ENCODE measurements around the gene CARD19. TPM values are rescaled to one million over a fixed set of nuclear protein-coding genes. Genes with fewer than 3 reads are reported as not detected.

The CARD19 gene
- polyA plus RNA-seq, 1 donor (not counting 4 experiments of a cell fraction or from before 2014, with no cell fraction given) = 36.7 TPM

DNA sequence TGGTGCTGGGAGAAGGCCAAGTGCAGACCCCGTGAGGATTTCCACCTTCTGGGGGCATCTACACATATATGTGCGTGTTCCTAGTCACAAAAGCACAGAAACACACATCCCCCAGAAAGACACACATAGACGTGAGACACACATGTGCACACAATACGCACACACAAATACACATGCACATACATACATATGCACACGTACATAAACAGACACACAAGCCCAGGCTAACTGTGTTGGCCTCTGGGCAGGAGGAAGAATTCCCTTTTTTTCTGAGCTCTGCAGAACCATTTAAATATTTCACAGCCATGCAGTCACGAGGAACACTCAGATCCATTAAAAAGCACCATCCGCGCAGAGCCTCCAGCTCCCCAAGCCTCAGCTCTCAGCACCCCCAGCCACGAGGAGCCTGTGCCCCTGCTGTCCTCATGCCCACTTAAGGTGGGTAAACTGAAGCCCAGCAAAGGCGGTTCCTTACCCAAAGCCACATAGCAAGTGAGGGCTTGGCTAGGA is 32.8 kb downstream of the CARD19 start:
- no peaks in the 10 kb centered on the region for H3K9me3 ChIP-seq (ENCODE audit: control insufficient read depth, low read depth, low read length)
- H3K79me2 ChIP-seq (ENCODE audit: control insufficient read depth, insufficient read depth, low read length) = no peaks in the 10 kb centered on the region
- H3K4me2 ChIP-seq (ENCODE audit: control insufficient read depth, extremely low read depth, insufficient read depth, low read depth, low read length) = no peak overlapping the region
- dilution Hi-C loops (cut with MboI; ENCODE audit: extremely low pct_ligation_motif_present, low sequenced_read_pairs) = no loop called here
- H3K27me3 ChIP-seq (ENCODE audit: control insufficient read depth, extremely low read depth, insufficient read depth, low read length) = peaks cover 5% of the 10 kb centered on the region
- H3K4me3 ChIP-seq (ENCODE audit: control insufficient read depth in 2 of 3, extremely low read depth in 1 of 3, insufficient read depth in 2 of 3, low read depth in 1 of 3, low read length in 3 of 3) = no peak overlapping the region
- FAIRE-seq (no peak), DNase-seq (ENCODE audit: low read depth, low spot score) (no peak)
- no peaks in the 10 kb centered on the region for H4K20me1 ChIP-seq (ENCODE audit: control insufficient read depth, extremely low read depth, insufficient read depth, low read length)
- TF ChIP-seq EZH2 (IDR thresholded peaks at IDR 0.05; ENCODE audit: low read length) = no peak
- H3K9me1 ChIP-seq (ENCODE audit: control insufficient read depth, extremely low read depth, insufficient read depth, low read length) = no peaks in the 10 kb centered on the region
- no peak overlapping the region for H2AFZ ChIP-seq (ENCODE audit: control insufficient read depth, low read length)
- H3K36me3 ChIP-seq (ENCODE audit: control insufficient read depth in 2 of 2, extremely low read depth in 1 of 2, insufficient read depth in 2 of 2, low read length in 2 of 2) = no peaks in the 10 kb centered on the region
- H3K27ac ChIP-seq (ENCODE audit: control insufficient read depth, insufficient read depth, low read length) = no peak overlapping the region
- peaks cover 15% of the 10 kb centered on the region for H3K4me1 ChIP-seq (ENCODE audit: control insufficient read depth, extremely low read depth, insufficient read depth, low read length)
- no peak overlapping the region for H3K9ac ChIP-seq (ENCODE audit: control insufficient read depth, extremely low read depth, insufficient read depth, low read length)

DNA sequence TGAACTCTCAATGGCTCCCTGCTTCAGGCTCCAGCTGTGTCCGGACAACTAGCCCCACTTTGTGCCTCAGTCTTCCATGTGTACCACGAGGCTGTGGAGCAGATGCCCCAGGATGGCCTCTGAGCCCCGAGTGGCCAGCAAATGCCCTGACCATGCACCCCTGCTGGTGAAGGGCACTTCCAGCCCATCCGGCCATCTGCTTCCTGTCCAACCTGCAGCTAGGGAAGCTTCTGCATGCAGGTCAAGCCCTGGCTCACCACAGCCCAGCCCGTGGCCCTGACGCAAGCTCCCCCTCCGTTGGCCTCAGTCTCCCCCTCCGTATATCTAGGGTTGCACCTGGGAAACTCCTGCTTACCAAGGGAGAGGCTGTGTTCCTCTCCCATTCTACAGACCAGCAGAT is 33.3 kb downstream of the CARD19 start:
- no peak overlapping the region for H3K9ac ChIP-seq (ENCODE audit: control insufficient read depth, extremely low read depth, insufficient read depth, low read length)
- dilution Hi-C loops (cut with MboI; ENCODE audit: extremely low pct_ligation_motif_present, low sequenced_read_pairs) = no loop called here

More for the DNA sequence above, 33.3 kb downstream of the CARD19 start:
- TF ChIP-seq, protein P1, sequence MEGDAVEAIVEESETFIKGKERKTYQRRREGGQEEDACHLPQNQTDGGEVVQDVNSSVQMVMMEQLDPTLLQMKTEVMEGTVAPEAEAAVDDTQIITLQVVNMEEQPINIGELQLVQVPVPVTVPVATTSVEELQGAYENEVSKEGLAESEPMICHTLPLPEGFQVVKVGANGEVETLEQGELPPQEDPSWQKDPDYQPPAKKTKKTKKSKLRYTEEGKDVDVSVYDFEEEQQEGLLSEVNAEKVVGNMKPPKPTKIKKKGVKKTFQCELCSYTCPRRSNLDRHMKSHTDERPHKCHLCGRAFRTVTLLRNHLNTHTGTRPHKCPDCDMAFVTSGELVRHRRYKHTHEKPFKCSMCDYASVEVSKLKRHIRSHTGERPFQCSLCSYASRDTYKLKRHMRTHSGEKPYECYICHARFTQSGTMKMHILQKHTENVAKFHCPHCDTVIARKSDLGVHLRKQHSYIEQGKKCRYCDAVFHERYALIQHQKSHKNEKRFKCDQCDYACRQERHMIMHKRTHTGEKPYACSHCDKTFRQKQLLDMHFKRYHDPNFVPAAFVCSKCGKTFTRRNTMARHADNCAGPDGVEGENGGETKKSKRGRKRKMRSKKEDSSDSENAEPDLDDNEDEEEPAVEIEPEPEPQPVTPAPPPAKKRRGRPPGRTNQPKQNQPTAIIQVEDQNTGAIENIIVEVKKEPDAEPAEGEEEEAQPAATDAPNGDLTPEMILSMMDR (optimal IDR thresholded peaks at IDR 0.05 in 1 of 3, IDR thresholded peaks at IDR 0.05 in 1 of 3, conservative IDR thresholded peaks at IDR 0.05 in 1 of 3; ENCODE audit: extremely low read depth in 1 of 3, insufficient read depth in 2 of 3, low read length in 3 of 3) = no peak
- TF ChIP-seq EZH2 (IDR thresholded peaks at IDR 0.05; ENCODE audit: low read length) = no peak
- Histone ChIP-seq H3K4me1 (ENCODE audit: control insufficient read depth, extremely low read depth, insufficient read depth, low read length) (peaks cover 16% of the 10 kb centered on the region), H3K79me2 (ENCODE audit: control insufficient read depth, insufficient read depth, low read length) (no peaks in the 10 kb centered on the region), H2AFZ (ENCODE audit: control insufficient read depth, low read length) (no peak overlapping the region), H3K4me2 (ENCODE audit: control insufficient read depth, extremely low read depth, insufficient read depth, low read depth, low read length) (no peak overlapping the region), H3K9me3 (ENCODE audit: control insufficient read depth, low read depth, low read length) (no peaks in the 10 kb centered on the region), H4K20me1 (ENCODE audit: control insufficient read depth, extremely low read depth, insufficient read depth, low read length) (no peaks in the 10 kb centered on the region), H3K9me1 (ENCODE audit: control insufficient read depth, extremely low read depth, insufficient read depth, low read length) (no peaks in the 10 kb centered on the region), H3K27ac (ENCODE audit: control insufficient read depth, insufficient read depth, low read length) (no peak overlapping the region), H3K4me3 (ENCODE audit: control insufficient read depth in 2 of 3, extremely low read depth in 1 of 3, insufficient read depth in 2 of 3, low read depth in 1 of 3, low read length in 3 of 3) (no peak overlapping the region), H3K36me3 (ENCODE audit: control insufficient read depth in 2 of 2, extremely low read depth in 1 of 2, insufficient read depth in 2 of 2, low read length in 2 of 2) (no peaks in the 10 kb centered on the region), H3K27me3 (ENCODE audit: control insufficient read depth, extremely low read depth, insufficient read depth, low read length) (peaks cover 5% of the 10 kb centered on the region)
- FAIRE-seq (no peak), DNase-seq (ENCODE audit: low read depth, low spot score) (no peak)
